HEK293 (cell line): ENCODE results near the gene GJC1.

Experiments
- RBAK ChIP-seq: fragments of 450-650 bp; formaldehyde crosslinking; IDR thresholded peaks from 2 replicates; pipeline ENCODE4 v1.5.1; 2016; ENCODE audit warnings: missing biosample characterization, missing genetic modification characterization
- SP2 ChIP-seq: fragments of 450-650 bp; formaldehyde crosslinking; IDR thresholded peaks from 2 replicates; pipeline ENCODE4 v1.5.1; 2016; ENCODE audit warnings: missing biosample characterization, missing genetic modification characterization
- ZBTB1 ChIP-seq: fragments of 450-650 bp; formaldehyde crosslinking; IDR thresholded peaks from 2 replicates; pipeline ENCODE4 v1.5.1; 2016; ENCODE audit warnings: missing biosample characterization, missing genetic modification characterization
- ZBTB20 ChIP-seq: fragments of 450-650 bp; formaldehyde crosslinking; IDR thresholded peaks from 2 replicates; pipeline ENCODE4 v1.5.1; 2016; ENCODE audit warnings: missing biosample characterization, missing genetic modification characterization
- ZNF426 ChIP-seq: fragments of 450-650 bp; formaldehyde crosslinking; IDR thresholded peaks from 2 replicates; pipeline ENCODE4 v1.5.1; 2017; ENCODE audit warnings: missing biosample characterization, missing genetic modification characterization, mild to moderate bottlenecking, inconsistent platforms, moderate library complexity
- ZNF529 ChIP-seq: fragments of 450-650 bp; formaldehyde crosslinking; IDR thresholded peaks from 2 replicates; pipeline ENCODE4 v1.5.1; 2017; ENCODE audit warnings: missing genetic modification characterization, missing biosample characterization; ENCODE audit not compliant: insufficient replicate concordance
- TF ChIP-seq, protein P1 (sequence below): fragments of 450-650 bp; formaldehyde crosslinking; IDR thresholded peaks from 2 replicates; pipeline ENCODE4 v1.5.1; 2016; ENCODE audit warnings: missing biosample characterization, missing genetic modification characterization
- TF ChIP-seq, protein P2 (sequence below): fragments of 450-650 bp; formaldehyde crosslinking; IDR thresholded peaks from 2 replicates; pipeline ENCODE4 v1.5.1; 2016; ENCODE audit warnings: missing biosample characterization, missing genetic modification characterization
- TF ChIP-seq, protein P3 (sequence below): fragments of 450-650 bp; formaldehyde crosslinking; IDR thresholded peaks from 2 replicates; pipeline ENCODE4 v1.5.1; 2016; ENCODE audit warnings: missing biosample characterization, missing genetic modification characterization

DNA sequence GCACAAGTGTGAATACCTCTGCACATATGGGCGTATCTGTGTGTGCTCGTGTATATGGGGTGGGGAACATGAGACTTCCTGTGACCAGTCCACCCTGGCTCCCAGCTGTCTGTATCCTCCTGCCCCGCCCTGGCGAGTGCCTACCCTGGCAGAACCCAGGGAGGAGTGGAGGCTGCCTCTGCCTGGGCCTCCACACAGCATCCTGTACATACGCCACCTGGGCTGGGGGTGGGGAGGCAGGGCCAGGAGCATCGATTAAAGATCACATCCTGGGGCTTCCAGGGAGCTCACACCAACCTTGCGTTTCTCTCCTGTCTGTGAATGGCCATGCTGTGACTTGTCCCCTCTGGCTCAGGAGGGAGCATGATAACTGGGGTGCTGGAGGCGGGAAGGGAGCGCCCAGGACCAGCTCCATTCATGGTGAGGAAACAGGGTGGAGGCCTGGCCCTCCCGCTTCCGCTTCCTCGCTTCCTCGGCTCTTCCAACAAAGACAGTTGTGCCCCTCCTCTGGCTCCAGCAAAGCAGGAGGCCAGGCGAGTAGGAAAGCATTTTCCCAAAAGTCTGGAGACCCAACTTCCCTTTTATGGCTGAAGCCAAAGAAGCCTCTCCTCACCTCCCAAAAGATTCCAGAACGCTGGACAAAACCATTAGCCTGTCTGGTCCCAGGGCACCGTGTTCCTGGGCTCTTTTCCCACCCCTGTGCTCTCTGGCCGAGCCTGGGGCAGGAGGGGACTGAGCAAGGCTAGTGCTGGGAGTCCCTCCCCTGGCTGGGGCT lies 48.3 kb downstream of the GJC1 start:
- TF ChIP-seq, protein P1, sequence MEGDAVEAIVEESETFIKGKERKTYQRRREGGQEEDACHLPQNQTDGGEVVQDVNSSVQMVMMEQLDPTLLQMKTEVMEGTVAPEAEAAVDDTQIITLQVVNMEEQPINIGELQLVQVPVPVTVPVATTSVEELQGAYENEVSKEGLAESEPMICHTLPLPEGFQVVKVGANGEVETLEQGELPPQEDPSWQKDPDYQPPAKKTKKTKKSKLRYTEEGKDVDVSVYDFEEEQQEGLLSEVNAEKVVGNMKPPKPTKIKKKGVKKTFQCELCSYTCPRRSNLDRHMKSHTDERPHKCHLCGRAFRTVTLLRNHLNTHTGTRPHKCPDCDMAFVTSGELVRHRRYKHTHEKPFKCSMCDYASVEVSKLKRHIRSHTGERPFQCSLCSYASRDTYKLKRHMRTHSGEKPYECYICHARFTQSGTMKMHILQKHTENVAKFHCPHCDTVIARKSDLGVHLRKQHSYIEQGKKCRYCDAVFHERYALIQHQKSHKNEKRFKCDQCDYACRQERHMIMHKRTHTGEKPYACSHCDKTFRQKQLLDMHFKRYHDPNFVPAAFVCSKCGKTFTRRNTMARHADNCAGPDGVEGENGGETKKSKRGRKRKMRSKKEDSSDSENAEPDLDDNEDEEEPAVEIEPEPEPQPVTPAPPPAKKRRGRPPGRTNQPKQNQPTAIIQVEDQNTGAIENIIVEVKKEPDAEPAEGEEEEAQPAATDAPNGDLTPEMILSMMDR (tag by site-specific recombination), result no peak
- no peak for TF ChIP-seq ZNF426
- no peak for TF ChIP-seq SP2 (tag by site-specific recombination)
- TF ChIP-seq, protein P2, sequence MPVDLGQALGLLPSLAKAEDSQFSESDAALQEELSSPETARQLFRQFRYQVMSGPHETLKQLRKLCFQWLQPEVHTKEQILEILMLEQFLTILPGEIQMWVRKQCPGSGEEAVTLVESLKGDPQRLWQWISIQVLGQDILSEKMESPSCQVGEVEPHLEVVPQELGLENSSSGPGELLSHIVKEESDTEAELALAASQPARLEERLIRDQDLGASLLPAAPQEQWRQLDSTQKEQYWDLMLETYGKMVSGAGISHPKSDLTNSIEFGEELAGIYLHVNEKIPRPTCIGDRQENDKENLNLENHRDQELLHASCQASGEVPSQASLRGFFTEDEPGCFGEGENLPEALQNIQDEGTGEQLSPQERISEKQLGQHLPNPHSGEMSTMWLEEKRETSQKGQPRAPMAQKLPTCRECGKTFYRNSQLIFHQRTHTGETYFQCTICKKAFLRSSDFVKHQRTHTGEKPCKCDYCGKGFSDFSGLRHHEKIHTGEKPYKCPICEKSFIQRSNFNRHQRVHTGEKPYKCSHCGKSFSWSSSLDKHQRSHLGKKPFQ (tag by site-specific recombination), result 0 out of 2 replicates have a peak, but pooled peaks have one; percentile 22
- no peak for TF ChIP-seq ZBTB1 (tag by site-specific recombination)
- TF ChIP-seq ZNF529, result no peak
- TF ChIP-seq, protein P3, sequence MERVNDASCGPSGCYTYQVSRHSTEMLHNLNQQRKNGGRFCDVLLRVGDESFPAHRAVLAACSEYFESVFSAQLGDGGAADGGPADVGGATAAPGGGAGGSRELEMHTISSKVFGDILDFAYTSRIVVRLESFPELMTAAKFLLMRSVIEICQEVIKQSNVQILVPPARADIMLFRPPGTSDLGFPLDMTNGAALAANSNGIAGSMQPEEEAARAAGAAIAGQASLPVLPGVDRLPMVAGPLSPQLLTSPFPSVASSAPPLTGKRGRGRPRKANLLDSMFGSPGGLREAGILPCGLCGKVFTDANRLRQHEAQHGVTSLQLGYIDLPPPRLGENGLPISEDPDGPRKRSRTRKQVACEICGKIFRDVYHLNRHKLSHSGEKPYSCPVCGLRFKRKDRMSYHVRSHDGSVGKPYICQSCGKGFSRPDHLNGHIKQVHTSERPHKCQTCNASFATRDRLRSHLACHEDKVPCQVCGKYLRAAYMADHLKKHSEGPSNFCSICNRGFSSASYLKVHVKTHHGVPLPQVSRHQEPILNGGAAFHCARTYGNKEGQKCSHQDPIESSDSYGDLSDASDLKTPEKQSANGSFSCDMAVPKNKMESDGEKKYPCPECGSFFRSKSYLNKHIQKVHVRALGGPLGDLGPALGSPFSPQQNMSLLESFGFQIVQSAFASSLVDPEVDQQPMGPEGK, result no peak
- no peak for TF ChIP-seq RBAK (tag by site-specific recombination)
- no peak for TF ChIP-seq ZBTB20 (tag by site-specific recombination)
